GM20000 (cell line): Measurements from ENCODE around the gene ATP1A2.

Source experiments
- DNase-seq: peaks from one replicate; pipeline ENCODE4 v3.0.0; 2012; ENCODE audit warnings: low spot score
- TF ChIP-seq, protein P1 (sequence below): IDR thresholded peaks from 2 replicates; pipeline ENCODE4 v1.5.1; 2012; ENCODE audit warnings: mild to moderate bottlenecking, control low read depth; ENCODE audit errors: extremely low read depth, missing control alignments

The ATP1A2 gene

DNA sequence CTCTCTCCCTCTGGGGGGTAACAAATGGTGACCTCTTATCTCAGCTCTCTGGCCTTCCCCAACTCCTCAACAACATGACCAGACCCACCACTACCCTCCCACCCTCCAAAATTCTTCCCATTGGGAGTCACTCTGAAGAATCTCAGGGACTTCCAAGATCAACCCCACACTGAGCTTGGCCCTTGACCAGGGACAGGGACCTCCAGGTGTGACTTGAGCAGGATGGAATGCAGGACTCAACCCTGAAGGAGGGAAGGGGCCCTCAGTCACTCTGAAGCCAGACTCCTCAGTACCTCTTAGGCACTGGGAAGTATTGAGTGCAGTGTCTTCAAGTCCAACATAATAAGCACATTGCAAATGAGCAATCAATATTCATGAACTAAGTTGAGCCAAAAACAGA is 76.7 kb downstream of the ATP1A2 start:
- no peak for DNase-seq
- TF ChIP-seq, protein P1, sequence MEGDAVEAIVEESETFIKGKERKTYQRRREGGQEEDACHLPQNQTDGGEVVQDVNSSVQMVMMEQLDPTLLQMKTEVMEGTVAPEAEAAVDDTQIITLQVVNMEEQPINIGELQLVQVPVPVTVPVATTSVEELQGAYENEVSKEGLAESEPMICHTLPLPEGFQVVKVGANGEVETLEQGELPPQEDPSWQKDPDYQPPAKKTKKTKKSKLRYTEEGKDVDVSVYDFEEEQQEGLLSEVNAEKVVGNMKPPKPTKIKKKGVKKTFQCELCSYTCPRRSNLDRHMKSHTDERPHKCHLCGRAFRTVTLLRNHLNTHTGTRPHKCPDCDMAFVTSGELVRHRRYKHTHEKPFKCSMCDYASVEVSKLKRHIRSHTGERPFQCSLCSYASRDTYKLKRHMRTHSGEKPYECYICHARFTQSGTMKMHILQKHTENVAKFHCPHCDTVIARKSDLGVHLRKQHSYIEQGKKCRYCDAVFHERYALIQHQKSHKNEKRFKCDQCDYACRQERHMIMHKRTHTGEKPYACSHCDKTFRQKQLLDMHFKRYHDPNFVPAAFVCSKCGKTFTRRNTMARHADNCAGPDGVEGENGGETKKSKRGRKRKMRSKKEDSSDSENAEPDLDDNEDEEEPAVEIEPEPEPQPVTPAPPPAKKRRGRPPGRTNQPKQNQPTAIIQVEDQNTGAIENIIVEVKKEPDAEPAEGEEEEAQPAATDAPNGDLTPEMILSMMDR, result no peak
